Coronary artery (tissue), 2 donors: ENCODE data around the gene SMIM1.

Experiments used
- DNase-seq: peaks from one replicate; pipeline ENCODE4 v3.0.0-alpha.2; 2017; ENCODE audit warnings: low spot score
- H3K27ac ChIP-seq, 2 donors: fragments of 200-600 bp; sonication (generic); one replicate each; pipeline ENCODE4 v1.5.1; 2016 to 2019
- H3K4me3 ChIP-seq: fragments of 200-600 bp; sonication (generic); 2 replicates; pipeline ENCODE4 v1.5.1; 2016; ENCODE audit warnings: mild to moderate bottlenecking, moderate library complexity
- CTCF ChIP-seq: fragments of 200-600 bp; sonication (generic); IDR thresholded peaks from one replicate; pipeline ENCODE4 v1.5.1; 2019; ENCODE audit warnings: antibody characterized with exemption

Gene SMIM1

DNA sequence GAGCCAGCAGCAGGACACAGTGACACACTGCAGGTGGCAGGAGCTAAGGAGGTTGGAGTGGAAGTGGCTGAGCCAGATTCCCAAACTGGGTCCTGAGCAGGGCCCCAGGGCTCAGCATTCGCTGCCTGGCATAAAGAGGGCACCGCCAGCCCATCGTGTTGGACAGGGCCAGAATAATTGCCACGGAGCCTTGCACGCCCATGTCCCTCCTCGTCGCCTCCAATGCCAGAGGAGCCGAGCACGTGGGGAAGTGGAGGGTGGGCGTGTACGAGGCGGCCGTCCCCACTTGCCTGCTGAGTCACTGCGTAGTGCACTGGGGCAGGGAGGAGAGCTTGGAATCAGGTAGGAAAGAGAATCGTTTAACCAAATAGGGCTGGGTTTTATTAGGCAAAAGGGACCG is 49.9 kb downstream of the SMIM1 start:
- H3K27ac ChIP-seq, result no peak overlapping the region
- DNase-seq, result no peak
- TF ChIP-seq CTCF, result no peak
- no peak overlapping the region for H3K4me3 ChIP-seq

GRCh38 chr1:3824650-3825049 is 52.1 kb downstream of the SMIM1 start:
- Histone ChIP-seq H3K27ac (no peak overlapping the region), H3K4me3 (no peak overlapping the region)
- TF ChIP-seq CTCF, result no peak
- DNase-seq, result no peak

DNA sequence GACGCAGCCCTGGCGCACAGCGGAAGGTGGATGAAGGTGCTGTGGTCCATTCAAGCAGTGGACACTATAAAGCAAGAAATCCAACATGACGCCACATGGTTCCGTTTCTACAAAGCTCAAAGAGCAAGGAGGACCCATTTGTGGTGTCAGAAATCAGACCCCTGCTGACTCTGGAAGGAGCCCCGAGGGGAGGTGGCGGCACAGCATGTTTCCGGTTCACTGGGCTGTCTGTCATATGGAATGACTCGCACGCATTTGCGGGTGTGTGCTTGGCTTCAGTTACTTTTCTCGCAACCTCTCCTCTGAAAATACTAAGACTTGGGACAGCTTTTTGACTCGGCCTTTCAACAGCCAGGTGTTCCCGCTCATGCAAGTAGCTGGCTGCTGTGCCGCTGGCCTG is 52.8 kb downstream of the SMIM1 start:
- TF ChIP-seq CTCF, result no peak
- no peak for DNase-seq
- Histone ChIP-seq H3K4me3 (no peak overlapping the region), H3K27ac (no peak overlapping the region)
